Neural cell (in vitro differentiated cells): ENCODE results near the gene DGKZ. TPM values are rescaled to one million over a fixed set of nuclear protein-coding genes. Genes with fewer than 3 reads are reported as not detected.
"Not testable (repeated sequence)": the region's sequence is repeated elsewhere in the genome, so short reads cannot be mapped to it uniquely, and the experiment has no call there.

Experiments
- H2AFZ ChIP-seq: fragments of 200-600, 300-800 bp; sonication (generic), shearing (Covaris generic); 2 replicates; pipeline ENCODE4 v1.6.0; 2014; ENCODE audit warnings: low read depth, mild to moderate bottlenecking, antibody characterized with exemption, low read length, moderate library complexity
- H3F3A ChIP-seq: fragments of 200-600 bp; shearing (Covaris generic); 2 replicates; pipeline ENCODE4 v1.6.1; 2016; ENCODE audit warnings: mild to moderate bottlenecking, moderate library complexity, mixed read lengths, antibody characterized with exemption, low read length; ENCODE audit not compliant: insufficient read depth, poor library complexity, severe bottlenecking
- H3K27ac ChIP-seq: fragments of 200-600, 300-800 bp; sonication (generic), shearing (Covaris generic); 2 replicates; pipeline ENCODE4 v1.5.1; 2014; ENCODE audit warnings: mild to moderate bottlenecking, low read length, moderate library complexity
- H3K27me3 ChIP-seq: fragments of 300-800, 200-600 bp; sonication (generic), shearing (Covaris generic); 2 replicates; pipeline ENCODE4 v1.6.0; 2014; ENCODE audit warnings: mild to moderate bottlenecking, low read depth, low read length, moderate library complexity; ENCODE audit not compliant: insufficient read depth
- H3K36me3 ChIP-seq: fragments of 300-800, 200-600 bp; sonication (generic), shearing (Covaris generic); 2 replicates; pipeline ENCODE4 v1.5.1; 2014; ENCODE audit warnings: mild to moderate bottlenecking, antibody characterized with exemption, low read length, moderate library complexity; ENCODE audit not compliant: insufficient read depth
- H3K4me2 ChIP-seq: fragments of 300-800, 200-600 bp; sonication (generic), shearing (Covaris generic); 2 replicates; pipeline ENCODE4 v1.6.0; 2014; ENCODE audit warnings: mild to moderate bottlenecking, low read length
- H3K4me3 ChIP-seq: fragments of 300-800, 200-600 bp; sonication (generic), shearing (Covaris generic); 2 replicates; pipeline ENCODE4 v1.5.1; 2014; ENCODE audit warnings: mild to moderate bottlenecking, low read length, moderate library complexity
- H3K79me2 ChIP-seq: fragments of 200-600 bp; shearing (Covaris generic); replicated peaks from 2 replicates; pipeline ENCODE4 v1.6.0; 2014; ENCODE audit warnings: mild to moderate bottlenecking, low read length, moderate library complexity; ENCODE audit not compliant: insufficient read depth
- H3K9ac ChIP-seq: fragments of 300-800, 200-600 bp; sonication (generic), shearing (Covaris generic); 2 replicates; pipeline ENCODE4 v1.6.1; 2016; ENCODE audit warnings: mild to moderate bottlenecking, low read length, mixed read lengths
- H3K9me2 ChIP-seq: fragments of 200-600 bp; shearing (Covaris generic); 2 replicates; pipeline ENCODE4 v1.6.1; 2016; ENCODE audit warnings: mild to moderate bottlenecking, low read length, mixed read lengths; ENCODE audit not compliant: insufficient read depth
- H3K9me3 ChIP-seq: fragments of 200-600, 300-800 bp; sonication (generic), shearing (Covaris generic); 2 replicates; pipeline ENCODE4 v1.6.1; 2016; ENCODE audit warnings: mild to moderate bottlenecking, mixed run types, low read length, moderate library complexity, mixed read lengths
- H4K20me1 ChIP-seq: fragments of 200-600 bp; shearing (Covaris generic); 2 replicates; pipeline ENCODE4 v1.6.1; 2016; ENCODE audit warnings: mild to moderate bottlenecking, mixed run types; ENCODE audit not compliant: insufficient read depth
- CTCF ChIP-seq: fragments of 450-650 bp; IDR thresholded peaks from 2 replicates; pipeline ENCODE4 v1.5.1; 2014; ENCODE audit warnings: antibody characterized with exemption, mild to moderate bottlenecking, moderate library complexity; ENCODE audit not compliant: poor library complexity, severe bottlenecking
- EP300 ChIP-seq: fragments of 450-650 bp; conservative IDR thresholded peaks from 2 replicates; pipeline ENCODE4 v1.6.1; 2014; ENCODE audit warnings: antibody characterized with exemption, mild to moderate bottlenecking, moderate library complexity; ENCODE audit not compliant: poor library complexity, severe bottlenecking
- EZH2 ChIP-seq: fragments of 200-600, 300-800 bp; shearing (Covaris generic), sonication (generic); IDR thresholded peaks from 2 replicates; pipeline ENCODE4 v1.6.1; 2014; ENCODE audit warnings: antibody characterized with exemption, low read length, borderline replicate concordance, mild to moderate bottlenecking; ENCODE audit not compliant: insufficient read depth, poor library complexity, severe bottlenecking
- MXI1 ChIP-seq: fragments of 450-650 bp; conservative IDR thresholded peaks from 2 replicates; pipeline ENCODE4 v1.6.1; 2014; ENCODE audit warnings: antibody characterized with exemption, mild to moderate bottlenecking; ENCODE audit not compliant: poor library complexity, severe bottlenecking
- POLR2AphosphoS5 ChIP-seq: IDR thresholded peaks from 2 replicates; pipeline ENCODE4 v1.6.1; 2012
- RAD21 ChIP-seq: fragments of 450-650 bp; conservative IDR thresholded peaks from 2 replicates; pipeline ENCODE4 v1.6.1; 2014; ENCODE audit warnings: antibody characterized with exemption, mild to moderate bottlenecking, moderate library complexity
- SMC3 ChIP-seq: fragments of 450-650 bp; conservative IDR thresholded peaks from 2 replicates; pipeline ENCODE4 v1.6.1; 2014; ENCODE audit warnings: antibody characterized with exemption, mild to moderate bottlenecking, moderate library complexity; ENCODE audit not compliant: poor library complexity
- TAF1 ChIP-seq: IDR thresholded peaks from 2 replicates; pipeline ENCODE4 v1.6.1; 2012; ENCODE audit warnings: low read depth
- polyA plus RNA-seq: library from polyadenylated mRNA; depleted of rRNA; stranded (reverse); fragments of >200 nt; gene quantifications from 2 replicates; pipeline ENCODE4 v1.2.3, GENCODE V29; 2014
- TF ChIP-seq, protein P1 (sequence below): IDR thresholded peaks from 2 replicates; pipeline ENCODE4 v1.6.1; 2012; ENCODE audit warnings: borderline replicate concordance

Gene DGKZ
- polyA plus RNA-seq, 1 donor from 2014 or later = 55.7 TPM

GRCh38 chr11:46369458-46370152 lies 22.3 kb downstream of the DGKZ start:
- Histone ChIP-seq H3K27me3 (no peaks in the 10 kb centered on the region), H3K4me2 (no peak overlapping the region), H3K9me2 (no peaks in the 10 kb centered on the region), H3K9ac (no peak overlapping the region), H3K36me3 (no peaks in the 10 kb centered on the region), H2AFZ (no peak overlapping the region), H3K9me3 (no peaks in the 10 kb centered on the region), H3F3A (no peaks in the 10 kb centered on the region), H3K79me2 (no peaks in the 10 kb centered on the region), H4K20me1 (no peaks in the 10 kb centered on the region), H3K4me3 (no peak overlapping the region), H3K27ac (no peak overlapping the region)
- TF ChIP-seq EP300 (no peak), POLR2AphosphoS5 (no peak), EZH2 (no peak), RAD21 (peak; percentile 70), MXI1 (peak; percentile 32), SMC3 (peak; percentile 79), CTCF (peak; percentile 78), TAF1 (no peak)
- TF ChIP-seq, protein P1, sequence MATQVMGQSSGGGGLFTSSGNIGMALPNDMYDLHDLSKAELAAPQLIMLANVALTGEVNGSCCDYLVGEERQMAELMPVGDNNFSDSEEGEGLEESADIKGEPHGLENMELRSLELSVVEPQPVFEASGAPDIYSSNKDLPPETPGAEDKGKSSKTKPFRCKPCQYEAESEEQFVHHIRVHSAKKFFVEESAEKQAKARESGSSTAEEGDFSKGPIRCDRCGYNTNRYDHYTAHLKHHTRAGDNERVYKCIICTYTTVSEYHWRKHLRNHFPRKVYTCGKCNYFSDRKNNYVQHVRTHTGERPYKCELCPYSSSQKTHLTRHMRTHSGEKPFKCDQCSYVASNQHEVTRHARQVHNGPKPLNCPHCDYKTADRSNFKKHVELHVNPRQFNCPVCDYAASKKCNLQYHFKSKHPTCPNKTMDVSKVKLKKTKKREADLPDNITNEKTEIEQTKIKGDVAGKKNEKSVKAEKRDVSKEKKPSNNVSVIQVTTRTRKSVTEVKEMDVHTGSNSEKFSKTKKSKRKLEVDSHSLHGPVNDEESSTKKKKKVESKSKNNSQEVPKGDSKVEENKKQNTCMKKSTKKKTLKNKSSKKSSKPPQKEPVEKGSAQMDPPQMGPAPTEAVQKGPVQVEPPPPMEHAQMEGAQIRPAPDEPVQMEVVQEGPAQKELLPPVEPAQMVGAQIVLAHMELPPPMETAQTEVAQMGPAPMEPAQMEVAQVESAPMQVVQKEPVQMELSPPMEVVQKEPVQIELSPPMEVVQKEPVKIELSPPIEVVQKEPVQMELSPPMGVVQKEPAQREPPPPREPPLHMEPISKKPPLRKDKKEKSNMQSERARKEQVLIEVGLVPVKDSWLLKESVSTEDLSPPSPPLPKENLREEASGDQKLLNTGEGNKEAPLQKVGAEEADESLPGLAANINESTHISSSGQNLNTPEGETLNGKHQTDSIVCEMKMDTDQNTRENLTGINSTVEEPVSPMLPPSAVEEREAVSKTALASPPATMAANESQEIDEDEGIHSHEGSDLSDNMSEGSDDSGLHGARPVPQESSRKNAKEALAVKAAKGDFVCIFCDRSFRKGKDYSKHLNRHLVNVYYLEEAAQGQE = no peak

DNA sequence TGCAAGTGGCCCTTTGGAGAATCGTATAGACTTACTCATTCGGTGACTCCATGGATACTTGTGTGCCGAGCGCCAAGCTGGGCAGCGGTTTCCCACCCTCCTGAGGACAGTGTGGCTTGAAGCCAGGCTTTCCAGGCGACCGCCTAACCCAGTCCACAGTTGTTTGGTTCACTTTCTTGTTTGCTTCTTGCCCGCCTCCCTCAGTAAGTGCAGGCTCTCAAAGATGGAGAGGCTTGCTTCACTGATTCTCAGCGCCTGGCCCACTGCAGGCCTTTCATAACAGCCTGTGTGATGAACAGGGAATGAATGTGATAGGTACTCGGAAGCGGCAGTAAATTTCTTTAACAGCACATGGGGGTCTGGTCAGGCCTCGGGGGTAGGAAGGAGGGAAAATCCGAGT lies 23.0 kb downstream of the DGKZ start:
- Histone ChIP-seq H2AFZ (no peak overlapping the region), H4K20me1 (no peaks in the 10 kb centered on the region), H3K9me3 (no peaks in the 10 kb centered on the region), H3K9ac (no peak overlapping the region), H3F3A (no peaks in the 10 kb centered on the region), H3K4me3 (no peak overlapping the region), H3K9me2 (no peaks in the 10 kb centered on the region), H3K4me2 (no peak overlapping the region), H3K27me3 (no peaks in the 10 kb centered on the region), H3K27ac (no peak overlapping the region), H3K36me3 (no peaks in the 10 kb centered on the region), H3K79me2 (no peaks in the 10 kb centered on the region)
- TF ChIP-seq TAF1 = no peak
- TF ChIP-seq, protein P1 = no peak
- TF ChIP-seq MXI1 = no peak
- TF ChIP-seq SMC3 = no peak
- no peak for TF ChIP-seq CTCF
- TF ChIP-seq POLR2AphosphoS5 = no peak
- no peak for TF ChIP-seq EP300
- TF ChIP-seq RAD21 = no peak
- no peak for TF ChIP-seq EZH2

- not testable (repeated sequence) for H3K4me3 ChIP-seq, H3F3A ChIP-seq, H3K27ac ChIP-seq, H3K79me2 ChIP-seq, H3K27me3 ChIP-seq, H3K36me3 ChIP-seq, H3K9ac ChIP-seq, H3K4me2 ChIP-seq, H3K9me2 ChIP-seq, H4K20me1 ChIP-seq, H2AFZ ChIP-seq, H3K9me3 ChIP-seq
Measured at GRCh38 chr11:46371262-46371661, 24.0 kb downstream of the DGKZ start.
